Measurements from ENCODE around the gene HSPA12B. TPM values are rescaled to one million over a fixed set of nuclear protein-coding genes. Genes with fewer than 3 reads are reported as not detected.

The HSPA12B gene
- total and polyA plus RNA-seq, 2 of the 8 experiments (the other 6 are each of a cell fraction or from before 2014, with no cell fraction given): 2.2 to 4.3 TPM

DNA sequence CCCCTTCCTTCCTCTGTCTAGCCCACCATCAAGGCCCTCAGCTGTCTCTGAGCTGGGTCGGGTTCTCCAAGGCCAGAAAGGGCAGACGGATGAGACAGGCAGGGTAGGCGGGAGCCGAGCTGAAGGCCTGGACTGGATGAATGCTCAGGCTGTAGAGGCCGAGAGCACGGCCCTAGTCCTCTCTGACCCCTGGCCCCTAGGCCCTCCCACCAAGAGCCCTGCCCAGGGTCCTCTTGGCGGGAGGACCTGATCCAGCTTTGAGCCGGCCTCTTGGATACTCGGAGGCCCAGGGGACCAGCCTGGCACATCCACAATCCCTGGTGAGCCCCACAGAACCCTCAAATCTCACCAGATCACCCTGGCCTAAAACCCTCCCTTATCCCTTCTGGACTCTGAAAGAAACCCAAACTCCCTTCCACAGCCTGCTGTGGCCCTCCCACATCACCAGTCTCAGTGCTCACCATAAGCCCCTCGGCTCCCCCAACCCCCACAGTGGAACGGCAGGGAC is 26.9 kb downstream of the HSPA12B start (continued):
- TF ChIP-seq, protein P1, sequence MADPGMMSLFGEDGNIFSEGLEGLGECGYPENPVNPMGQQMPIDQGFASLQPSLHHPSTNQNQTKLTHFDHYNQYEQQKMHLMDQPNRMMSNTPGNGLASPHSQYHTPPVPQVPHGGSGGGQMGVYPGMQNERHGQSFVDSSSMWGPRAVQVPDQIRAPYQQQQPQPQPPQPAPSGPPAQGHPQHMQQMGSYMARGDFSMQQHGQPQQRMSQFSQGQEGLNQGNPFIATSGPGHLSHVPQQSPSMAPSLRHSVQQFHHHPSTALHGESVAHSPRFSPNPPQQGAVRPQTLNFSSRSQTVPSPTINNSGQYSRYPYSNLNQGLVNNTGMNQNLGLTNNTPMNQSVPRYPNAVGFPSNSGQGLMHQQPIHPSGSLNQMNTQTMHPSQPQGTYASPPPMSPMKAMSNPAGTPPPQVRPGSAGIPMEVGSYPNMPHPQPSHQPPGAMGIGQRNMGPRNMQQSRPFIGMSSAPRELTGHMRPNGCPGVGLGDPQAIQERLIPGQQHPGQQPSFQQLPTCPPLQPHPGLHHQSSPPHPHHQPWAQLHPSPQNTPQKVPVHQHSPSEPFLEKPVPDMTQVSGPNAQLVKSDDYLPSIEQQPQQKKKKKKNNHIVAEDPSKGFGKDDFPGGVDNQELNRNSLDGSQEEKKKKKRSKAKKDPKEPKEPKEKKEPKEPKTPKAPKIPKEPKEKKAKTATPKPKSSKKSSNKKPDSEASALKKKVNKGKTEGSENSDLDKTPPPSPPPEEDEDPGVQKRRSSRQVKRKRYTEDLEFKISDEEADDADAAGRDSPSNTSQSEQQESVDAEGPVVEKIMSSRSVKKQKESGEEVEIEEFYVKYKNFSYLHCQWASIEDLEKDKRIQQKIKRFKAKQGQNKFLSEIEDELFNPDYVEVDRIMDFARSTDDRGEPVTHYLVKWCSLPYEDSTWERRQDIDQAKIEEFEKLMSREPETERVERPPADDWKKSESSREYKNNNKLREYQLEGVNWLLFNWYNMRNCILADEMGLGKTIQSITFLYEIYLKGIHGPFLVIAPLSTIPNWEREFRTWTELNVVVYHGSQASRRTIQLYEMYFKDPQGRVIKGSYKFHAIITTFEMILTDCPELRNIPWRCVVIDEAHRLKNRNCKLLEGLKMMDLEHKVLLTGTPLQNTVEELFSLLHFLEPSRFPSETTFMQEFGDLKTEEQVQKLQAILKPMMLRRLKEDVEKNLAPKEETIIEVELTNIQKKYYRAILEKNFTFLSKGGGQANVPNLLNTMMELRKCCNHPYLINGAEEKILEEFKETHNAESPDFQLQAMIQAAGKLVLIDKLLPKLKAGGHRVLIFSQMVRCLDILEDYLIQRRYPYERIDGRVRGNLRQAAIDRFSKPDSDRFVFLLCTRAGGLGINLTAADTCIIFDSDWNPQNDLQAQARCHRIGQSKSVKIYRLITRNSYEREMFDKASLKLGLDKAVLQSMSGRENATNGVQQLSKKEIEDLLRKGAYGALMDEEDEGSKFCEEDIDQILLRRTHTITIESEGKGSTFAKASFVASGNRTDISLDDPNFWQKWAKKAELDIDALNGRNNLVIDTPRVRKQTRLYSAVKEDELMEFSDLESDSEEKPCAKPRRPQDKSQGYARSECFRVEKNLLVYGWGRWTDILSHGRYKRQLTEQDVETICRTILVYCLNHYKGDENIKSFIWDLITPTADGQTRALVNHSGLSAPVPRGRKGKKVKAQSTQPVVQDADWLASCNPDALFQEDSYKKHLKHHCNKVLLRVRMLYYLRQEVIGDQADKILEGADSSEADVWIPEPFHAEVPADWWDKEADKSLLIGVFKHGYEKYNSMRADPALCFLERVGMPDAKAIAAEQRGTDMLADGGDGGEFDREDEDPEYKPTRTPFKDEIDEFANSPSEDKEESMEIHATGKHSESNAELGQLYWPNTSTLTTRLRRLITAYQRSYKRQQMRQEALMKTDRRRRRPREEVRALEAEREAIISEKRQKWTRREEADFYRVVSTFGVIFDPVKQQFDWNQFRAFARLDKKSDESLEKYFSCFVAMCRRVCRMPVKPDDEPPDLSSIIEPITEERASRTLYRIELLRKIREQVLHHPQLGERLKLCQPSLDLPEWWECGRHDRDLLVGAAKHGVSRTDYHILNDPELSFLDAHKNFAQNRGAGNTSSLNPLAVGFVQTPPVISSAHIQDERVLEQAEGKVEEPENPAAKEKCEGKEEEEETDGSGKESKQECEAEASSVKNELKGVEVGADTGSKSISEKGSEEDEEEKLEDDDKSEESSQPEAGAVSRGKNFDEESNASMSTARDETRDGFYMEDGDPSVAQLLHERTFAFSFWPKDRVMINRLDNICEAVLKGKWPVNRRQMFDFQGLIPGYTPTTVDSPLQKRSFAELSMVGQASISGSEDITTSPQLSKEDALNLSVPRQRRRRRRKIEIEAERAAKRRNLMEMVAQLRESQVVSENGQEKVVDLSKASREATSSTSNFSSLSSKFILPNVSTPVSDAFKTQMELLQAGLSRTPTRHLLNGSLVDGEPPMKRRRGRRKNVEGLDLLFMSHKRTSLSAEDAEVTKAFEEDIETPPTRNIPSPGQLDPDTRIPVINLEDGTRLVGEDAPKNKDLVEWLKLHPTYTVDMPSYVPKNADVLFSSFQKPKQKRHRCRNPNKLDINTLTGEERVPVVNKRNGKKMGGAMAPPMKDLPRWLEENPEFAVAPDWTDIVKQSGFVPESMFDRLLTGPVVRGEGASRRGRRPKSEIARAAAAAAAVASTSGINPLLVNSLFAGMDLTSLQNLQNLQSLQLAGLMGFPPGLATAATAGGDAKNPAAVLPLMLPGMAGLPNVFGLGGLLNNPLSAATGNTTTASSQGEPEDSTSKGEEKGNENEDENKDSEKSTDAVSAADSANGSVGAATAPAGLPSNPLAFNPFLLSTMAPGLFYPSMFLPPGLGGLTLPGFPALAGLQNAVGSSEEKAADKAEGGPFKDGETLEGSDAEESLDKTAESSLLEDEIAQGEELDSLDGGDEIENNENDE (IDR thresholded peaks at IDR 0.05; ENCODE audit: insufficient replicate concordance, low read length): no peak

Measured in H1 (cell line).